AG04450 (cell line): ENCODE measurements around the gene VPS37B. TPM values are rescaled to one million over a fixed set of nuclear protein-coding genes. Genes with fewer than 3 reads are reported as not detected.

Experiments used
- CTCF ChIA-PET: fragments of 300-600, 350-600 bp; formaldehyde crosslinking; extraction: SDS; loops from one replicate; lab custom pipeline; 2022; ENCODE audit warnings: antibody characterized with exemption, inconsistent platforms; lab: Charles Lee
- POLR2A ChIA-PET: fragments of 350-600 bp; formaldehyde crosslinking; extraction: SDS; loops from one replicate; lab custom pipeline; 2021; ENCODE audit warnings: antibody characterized with exemption, inconsistent platforms; lab: Yijun Ruan, JAX
- DNase-seq: peaks from one replicate; pipeline ENCODE4 v3.0.0-alpha.2; 2011; ENCODE audit warnings: low read depth, low spot score
- H3K27ac ChIP-seq: one replicate; pipeline ENCODE4 v1.5.1; 2012; ENCODE audit warnings: low read depth, low read length, control low read depth
- H3K27me3 ChIP-seq: one replicate; pipeline ENCODE4 v1.6.0; 2012; ENCODE audit warnings: low read length; ENCODE audit not compliant: control insufficient read depth, insufficient read depth
- H3K4me3 ChIP-seq: 2 replicates; pipeline ENCODE4 v1.5.1; 2011; ENCODE audit warnings: mild to moderate bottlenecking, low read depth, low read length, control low read depth
- H3K9me3 ChIP-seq: 2 replicates; pipeline ENCODE4 v1.5.1; 2012; ENCODE audit warnings: low read length; ENCODE audit not compliant: control insufficient read depth, insufficient read depth
- polyA plus RNA-seq: library from polyadenylated mRNA; depleted of rRNA; stranded (reverse); fragments of >200 nt; gene quantifications from 2 replicates; pipeline ENCODE4 v1.2.3, GENCODE V29; 2011
- TF ChIP-seq, protein P1 (sequence below): IDR thresholded peaks from 2 replicates; pipeline ENCODE4 v1.5.1; 2011; ENCODE audit warnings: low read depth, low read length, control low read depth, inconsistent platforms

Gene VPS37B
- polyA plus RNA-seq, 1 experiment = 24.5 TPM

DNA sequence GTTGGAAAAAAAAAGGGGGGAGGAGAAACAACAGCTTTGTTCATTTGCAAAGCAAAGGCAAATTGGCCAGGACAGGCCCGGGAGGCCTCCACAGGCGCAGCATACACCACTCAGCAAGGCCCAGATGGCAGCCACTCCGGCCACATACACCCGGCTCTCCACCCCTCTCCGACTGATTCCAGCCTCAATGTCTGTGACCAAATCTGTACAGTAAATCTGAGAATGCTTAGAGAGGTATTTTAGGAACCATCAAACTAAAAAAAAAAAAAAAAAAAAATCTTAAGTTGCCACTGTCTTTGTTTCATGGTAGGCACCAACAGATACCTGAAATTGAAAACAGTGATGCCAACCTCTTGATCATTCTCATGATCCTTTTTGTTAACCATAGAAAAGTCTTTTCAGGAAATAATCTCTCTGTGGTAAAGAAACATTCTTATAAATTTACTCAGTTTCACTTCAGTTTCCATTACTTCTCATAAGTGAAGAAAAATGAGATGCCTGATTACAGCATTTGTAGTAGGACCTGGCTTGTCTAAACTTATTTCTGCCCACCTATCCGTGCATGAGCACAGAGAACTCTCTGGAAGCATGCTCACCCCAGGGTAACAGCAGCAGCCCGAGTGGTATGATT, 20.2 kb downstream of the VPS37B start:
- TF ChIP-seq, protein P1, sequence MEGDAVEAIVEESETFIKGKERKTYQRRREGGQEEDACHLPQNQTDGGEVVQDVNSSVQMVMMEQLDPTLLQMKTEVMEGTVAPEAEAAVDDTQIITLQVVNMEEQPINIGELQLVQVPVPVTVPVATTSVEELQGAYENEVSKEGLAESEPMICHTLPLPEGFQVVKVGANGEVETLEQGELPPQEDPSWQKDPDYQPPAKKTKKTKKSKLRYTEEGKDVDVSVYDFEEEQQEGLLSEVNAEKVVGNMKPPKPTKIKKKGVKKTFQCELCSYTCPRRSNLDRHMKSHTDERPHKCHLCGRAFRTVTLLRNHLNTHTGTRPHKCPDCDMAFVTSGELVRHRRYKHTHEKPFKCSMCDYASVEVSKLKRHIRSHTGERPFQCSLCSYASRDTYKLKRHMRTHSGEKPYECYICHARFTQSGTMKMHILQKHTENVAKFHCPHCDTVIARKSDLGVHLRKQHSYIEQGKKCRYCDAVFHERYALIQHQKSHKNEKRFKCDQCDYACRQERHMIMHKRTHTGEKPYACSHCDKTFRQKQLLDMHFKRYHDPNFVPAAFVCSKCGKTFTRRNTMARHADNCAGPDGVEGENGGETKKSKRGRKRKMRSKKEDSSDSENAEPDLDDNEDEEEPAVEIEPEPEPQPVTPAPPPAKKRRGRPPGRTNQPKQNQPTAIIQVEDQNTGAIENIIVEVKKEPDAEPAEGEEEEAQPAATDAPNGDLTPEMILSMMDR = no peak
- Histone ChIP-seq H3K27ac (no peak overlapping the region), H3K4me3 (no peak overlapping the region), H3K27me3 (no peaks in the 10 kb centered on the region), H3K9me3 (no peaks in the 10 kb centered on the region)
- CTCF ChIA-PET = interaction anchor here (0.7 kb wide), 1 partner anchor 447 kb away, joined by 3 read pairs; no protein-coding TSS in a partner anchor
- POLR2A ChIA-PET = no interaction called here
- DNase-seq = no peak

DNA sequence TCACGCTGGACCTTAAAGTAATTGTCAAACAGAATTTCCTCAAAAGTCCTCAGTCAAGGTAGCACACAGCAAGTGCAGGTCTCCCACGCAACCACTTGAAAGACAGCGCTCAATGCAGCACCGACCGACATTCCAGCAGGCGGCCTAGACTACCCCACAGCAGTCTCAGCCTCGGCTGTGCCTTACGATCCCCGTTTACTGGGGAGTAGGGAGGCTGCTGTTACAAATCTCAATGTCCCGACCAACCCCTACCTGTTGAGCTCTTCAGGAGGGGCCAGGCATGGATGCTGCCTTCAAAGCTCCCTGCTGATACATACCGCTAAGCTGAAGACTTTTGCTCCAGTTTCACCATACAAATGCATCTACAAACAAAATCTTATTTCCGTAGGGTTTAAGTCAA, 21.8 kb downstream of the VPS37B start:
- Histone ChIP-seq H3K27ac (no peak overlapping the region), H3K9me3 (no peaks in the 10 kb centered on the region), H3K4me3 (no peak overlapping the region), H3K27me3 (no peaks in the 10 kb centered on the region)
- ChIA-PET CTCF (interaction anchor here (0.6 to 1.2 kb wide), 2 partner anchors 72 to 79 kb away, joined by 4 to 10 read pairs; no protein-coding TSS in a partner anchor), POLR2A (interaction anchor here (0.7 kb wide), 1 partner anchor 73 kb away, joined by 4 read pairs; no protein-coding TSS in a partner anchor)
- DNase-seq = no peak
- TF ChIP-seq, protein P1 = no peak

DNA sequence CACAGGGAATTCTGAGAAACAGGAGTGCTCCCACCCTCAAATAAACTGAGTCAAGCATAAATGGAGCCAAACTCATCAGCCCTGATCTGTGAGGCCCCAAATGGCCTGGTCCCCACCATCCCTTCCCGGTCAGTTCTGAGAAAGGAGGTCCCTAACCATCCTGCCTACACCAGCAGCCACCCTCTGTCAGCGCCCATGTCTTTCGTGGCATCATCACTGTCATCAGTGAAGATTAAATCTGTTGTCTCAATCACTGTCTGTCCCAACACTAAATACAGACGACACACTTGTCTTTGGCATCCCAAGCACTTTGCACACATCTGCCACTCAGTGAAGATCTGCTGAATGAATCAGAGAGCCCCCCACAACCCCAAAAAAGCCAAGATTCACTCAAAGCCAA, 22.4 kb downstream of the VPS37B start:
- TF ChIP-seq, protein P1 = no peak
- Histone ChIP-seq H3K27me3 (no peaks in the 10 kb centered on the region), H3K27ac (no peak overlapping the region), H3K9me3 (no peaks in the 10 kb centered on the region), H3K4me3 (no peak overlapping the region)
- ChIA-PET CTCF (interaction anchor here (0.6 kb wide), 1 partner anchor 71 kb away, joined by 10 read pairs; no protein-coding TSS in a partner anchor), POLR2A (no interaction called here)
- DNase-seq = no peak

DNA sequence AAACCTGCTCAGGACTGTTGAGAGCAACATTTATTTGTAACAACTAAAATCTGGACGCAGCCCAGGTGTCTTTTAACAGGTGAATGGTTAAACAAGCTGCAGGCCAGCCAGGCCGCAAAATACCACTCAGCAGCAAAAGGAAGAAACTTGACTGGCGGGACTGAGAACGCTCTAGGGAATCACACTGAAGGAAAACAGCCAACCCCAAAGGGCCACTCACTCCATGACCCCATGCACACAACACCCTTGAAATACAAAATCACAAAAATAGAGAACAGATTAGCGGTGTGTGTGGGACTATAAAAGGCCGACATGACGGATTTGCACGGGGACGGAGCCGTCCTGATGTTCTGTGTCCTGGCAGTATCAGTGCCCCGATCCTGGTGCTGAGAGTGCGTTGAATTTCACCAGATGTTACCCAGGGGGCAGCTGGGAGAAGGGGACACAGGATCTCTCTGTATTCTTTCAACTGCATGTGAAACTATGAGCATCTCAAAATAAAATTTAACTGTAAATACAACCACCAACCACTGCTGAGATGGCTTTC, 23.0 kb downstream of the VPS37B start:
- H3K27ac ChIP-seq = no peak overlapping the region
- ChIA-PET POLR2A (no interaction called here), CTCF (no interaction called here)
- no peaks in the 10 kb centered on the region for H3K27me3 ChIP-seq
- H3K9me3 ChIP-seq = no peaks in the 10 kb centered on the region
- TF ChIP-seq, protein P1 = no peak
- H3K4me3 ChIP-seq = no peak overlapping the region
- DNase-seq = no peak
